Caco-2 (cell line): Measurements from ENCODE around the gene NOL9. TPM values are rescaled to one million over a fixed set of nuclear protein-coding genes. Genes with fewer than 3 reads are reported as not detected.

Experiments
- BruUV-seq: library from RNA; stranded (reverse); fragments of 400-500 nt; replicated peaks from 2 replicates; lab custom pipeline; 2021; lab: Mats Ljungman, UMichigan
- CTCF ChIA-PET: fragments of 300-600 bp; sonication (Branson Sonifier 250); formaldehyde crosslinking; loops from one replicate; lab custom pipeline; 2022; ENCODE audit warnings: antibody characterized with exemption; lab: Charles Lee
- POLR2A ChIA-PET: fragments of 300-600 bp; sonication (Branson Sonifier 250); formaldehyde crosslinking; loops from one replicate; lab custom pipeline; 2022; ENCODE audit warnings: antibody characterized with exemption; lab: Charles Lee
- DNase-seq, 2 experiments: peaks; one replicate each; pipeline versions ENCODE4 v3.0.0 to v3.0.0-alpha.2; 2020 to 2022
- H3K27me3 ChIP-seq: replicated peaks from 2 replicates; pipeline ENCODE4 v1.6.0; 2011; ENCODE audit warnings: low read length; ENCODE audit not compliant: control insufficient read depth, insufficient read depth
- H3K36me3 ChIP-seq: 2 replicates; pipeline ENCODE4 v1.5.1; 2011; ENCODE audit warnings: low read length; ENCODE audit not compliant: control insufficient read depth, insufficient read depth
- H3K4me1 ChIP-seq: fragments of 250-450 bp; sonication (Bioruptor Pico); 2 replicates; pipeline ENCODE4 v1.5.1; 2020; ENCODE audit warnings: mild to moderate bottlenecking
- H3K4me3 ChIP-seq: 2 replicates; pipeline ENCODE4 v1.5.1; 2011; ENCODE audit warnings: low read depth, mild to moderate bottlenecking, control low read depth, low read length
- H3K9me3 ChIP-seq: fragments of 250-450 bp; sonication (Bioruptor Pico); 2 replicates; pipeline ENCODE4 v1.5.1; 2020; ENCODE audit warnings: mild to moderate bottlenecking, moderate library complexity
- H3K27ac Mint-ChIP-seq: one replicate; pipeline ENCODE4 v1.8.0; 2022; ENCODE audit warnings: mixed read lengths; ENCODE audit not compliant: unreplicated experiment
- H3K27me3 Mint-ChIP-seq: one replicate; pipeline ENCODE4 v1.8.0; 2022; ENCODE audit warnings: mixed read lengths; ENCODE audit not compliant: insufficient read depth, unreplicated experiment
- H3K36me3 Mint-ChIP-seq: one replicate; pipeline ENCODE4 v1.8.0; 2022; ENCODE audit warnings: mild to moderate bottlenecking, mixed read lengths; ENCODE audit not compliant: insufficient read depth, unreplicated experiment
- H3K4me1 Mint-ChIP-seq: one replicate; pipeline ENCODE4 v1.8.0; 2022; ENCODE audit warnings: low read depth, mixed read lengths; ENCODE audit not compliant: unreplicated experiment
- H3K4me3 Mint-ChIP-seq: one replicate; pipeline ENCODE4 v1.8.0; 2022; ENCODE audit warnings: mild to moderate bottlenecking, moderate library complexity, mixed read lengths; ENCODE audit not compliant: unreplicated experiment
- H3K9me3 Mint-ChIP-seq: one replicate; pipeline ENCODE4 v1.8.0; 2022; ENCODE audit warnings: mixed read lengths; ENCODE audit not compliant: unreplicated experiment
- intact Hi-C: fragments of 100-400 bp; cut with micrococcal nuclease; formaldehyde crosslinking; loops from one replicate; pipeline ENCODE4 v1.10.0; 2022; ENCODE audit not compliant: unreplicated experiment
- total RNA-seq: library from RNA; stranded (reverse); gene quantifications from 2 replicates; pipeline ENCODE4 v1.2.3, GENCODE V29; 2022
- TF ChIP-seq, protein P1 (sequence below), 2 experiments: fragments of 200-600 bp in 1 of 2; IDR thresholded peaks; 1 replicate in 1 of 2; 2 replicates in 1 of 2; pipeline versions ENCODE4 v1.5.1 to v1.8.0; 2011 to 2022; ENCODE audit warnings: antibody characterized with exemption in 1 of 2, control low read depth in 1 of 2, inconsistent platforms in 1 of 2, low read depth in 1 of 2, low read length in 1 of 2, mild to moderate bottlenecking in 1 of 2, moderate library complexity in 1 of 2; ENCODE audit not compliant: insufficient read depth in 1 of 2, severe bottlenecking in 1 of 2, unreplicated experiment in 1 of 2

Gene NOL9
- total RNA-seq, 1 experiment from 2014 or later, result 33.6 TPM

DNA sequence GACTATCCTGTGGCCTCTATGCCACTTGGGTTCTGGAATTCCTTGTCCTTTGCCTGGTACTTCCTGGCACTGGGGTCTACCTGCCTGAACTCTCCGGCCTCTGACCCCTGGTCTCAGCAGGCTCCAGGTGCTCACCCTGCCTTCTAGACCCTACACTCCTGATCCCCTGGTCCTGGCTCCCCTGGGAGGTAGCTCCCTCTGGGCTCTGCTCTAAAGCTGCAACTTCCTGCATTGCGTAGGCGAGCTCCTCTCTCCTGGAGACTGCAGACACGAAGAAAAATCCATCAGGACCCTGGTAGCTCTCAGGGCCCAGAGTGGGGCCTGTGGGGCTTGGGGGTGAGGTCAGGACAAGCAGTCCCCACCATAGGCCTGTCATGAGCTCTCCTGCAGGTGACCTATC lies 55.0 kb downstream of the NOL9 start:
- CTCF ChIA-PET, result interaction anchor here (1.6 kb wide), 1 partner anchor 24 kb away, joined by 4 read pairs; no protein-coding TSS in a partner anchor
- TF ChIP-seq, protein P1, sequence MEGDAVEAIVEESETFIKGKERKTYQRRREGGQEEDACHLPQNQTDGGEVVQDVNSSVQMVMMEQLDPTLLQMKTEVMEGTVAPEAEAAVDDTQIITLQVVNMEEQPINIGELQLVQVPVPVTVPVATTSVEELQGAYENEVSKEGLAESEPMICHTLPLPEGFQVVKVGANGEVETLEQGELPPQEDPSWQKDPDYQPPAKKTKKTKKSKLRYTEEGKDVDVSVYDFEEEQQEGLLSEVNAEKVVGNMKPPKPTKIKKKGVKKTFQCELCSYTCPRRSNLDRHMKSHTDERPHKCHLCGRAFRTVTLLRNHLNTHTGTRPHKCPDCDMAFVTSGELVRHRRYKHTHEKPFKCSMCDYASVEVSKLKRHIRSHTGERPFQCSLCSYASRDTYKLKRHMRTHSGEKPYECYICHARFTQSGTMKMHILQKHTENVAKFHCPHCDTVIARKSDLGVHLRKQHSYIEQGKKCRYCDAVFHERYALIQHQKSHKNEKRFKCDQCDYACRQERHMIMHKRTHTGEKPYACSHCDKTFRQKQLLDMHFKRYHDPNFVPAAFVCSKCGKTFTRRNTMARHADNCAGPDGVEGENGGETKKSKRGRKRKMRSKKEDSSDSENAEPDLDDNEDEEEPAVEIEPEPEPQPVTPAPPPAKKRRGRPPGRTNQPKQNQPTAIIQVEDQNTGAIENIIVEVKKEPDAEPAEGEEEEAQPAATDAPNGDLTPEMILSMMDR (IDR thresholded peaks at IDR 0.05; ENCODE audit: insufficient read depth in 1 of 2, low read depth in 1 of 2, low read length in 1 of 2, severe bottlenecking in 1 of 2, unreplicated experiment in 1 of 2), result no peak

DNA sequence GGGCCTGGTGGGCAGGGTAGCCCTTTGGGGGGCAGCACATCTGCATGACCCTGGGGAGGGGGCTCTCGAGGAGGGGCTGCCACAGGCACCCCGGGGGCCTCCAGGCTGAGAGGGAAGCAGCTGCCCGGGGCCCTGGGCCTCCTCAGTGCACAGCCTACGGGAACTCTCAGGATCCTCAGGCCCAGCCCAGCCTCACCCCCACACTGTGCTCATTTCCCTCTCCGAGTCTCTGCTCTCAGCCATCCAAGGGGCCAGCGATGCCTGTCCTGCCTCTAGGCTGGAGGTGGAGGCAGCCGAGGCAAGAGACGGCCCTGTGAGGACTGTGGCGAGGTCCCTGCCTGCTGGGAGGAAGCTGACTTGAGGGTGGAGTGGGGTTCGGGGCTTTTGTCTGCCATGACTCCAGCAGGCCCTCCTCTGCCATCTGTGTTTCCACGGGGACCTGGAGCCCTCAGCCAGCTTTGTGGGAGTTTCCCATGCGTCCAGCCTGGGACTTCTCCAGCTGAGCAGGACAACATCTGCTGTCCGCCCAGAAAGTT lies 55.7 kb downstream of the NOL9 start:
- TF ChIP-seq, protein P1 (IDR thresholded peaks at IDR 0.05; ENCODE audit: insufficient read depth in 1 of 2, low read depth in 1 of 2, low read length in 1 of 2, severe bottlenecking in 1 of 2, unreplicated experiment in 1 of 2), result no peak
- ChIA-PET POLR2A (no interaction called here), CTCF (interaction anchor here (1.6 kb wide), 1 partner anchor 25 kb away, joined by 4 read pairs; no protein-coding TSS in a partner anchor)
- H3K27me3 Mint-ChIP-seq, result no peaks in the 10 kb centered on the region
- Histone ChIP-seq H3K9me3 (no peaks in the 10 kb centered on the region), H3K27me3 (no peaks in the 10 kb centered on the region), H3K4me3 (no peak overlapping the region), H3K36me3 (no peaks in the 10 kb centered on the region), H3K4me1 (peaks cover 6% of the 10 kb centered on the region; the same call in 1 of the 2 replicates)
- DNase-seq, result no peak
- no TSS peak for BruUV-seq
- no peaks in the 10 kb centered on the region for H3K4me1 Mint-ChIP-seq
- intact Hi-C loops, result loop anchor here (10.0 kb wide), 1 partner anchor 106 kb away; the partner anchor contains the start of gene KLHL21
- H3K36me3 Mint-ChIP-seq, result no peaks in the 10 kb centered on the region
- peak overlapping the region; percentile 51 for H3K4me3 Mint-ChIP-seq
- no peaks in the 10 kb centered on the region for H3K9me3 Mint-ChIP-seq
- no peak overlapping the region for H3K27ac Mint-ChIP-seq

More for the DNA sequence above, 55.0 kb downstream of the NOL9 start:
- BruUV-seq, result no TSS peak
- Histone ChIP-seq H3K9me3 (no peaks in the 10 kb centered on the region), H3K4me1 (peaks cover 6% of the 10 kb centered on the region; the same call in 1 of the 2 replicates), H3K36me3 (no peaks in the 10 kb centered on the region), H3K4me3 (no peak overlapping the region), H3K27me3 (no peaks in the 10 kb centered on the region)
- Mint-ChIP-seq H3K27me3 (no peaks in the 10 kb centered on the region), H3K9me3 (no peaks in the 10 kb centered on the region), H3K4me3 (peak overlapping the region; percentile 51), H3K4me1 (no peaks in the 10 kb centered on the region), H3K36me3 (no peaks in the 10 kb centered on the region), H3K27ac (no peak overlapping the region)
- intact Hi-C loops, result loop anchor here (10.0 kb wide), 1 partner anchor 106 kb away; the partner anchor contains the start of gene KLHL21
- POLR2A ChIA-PET, result no interaction called here
- DNase-seq, result no peak

DNA sequence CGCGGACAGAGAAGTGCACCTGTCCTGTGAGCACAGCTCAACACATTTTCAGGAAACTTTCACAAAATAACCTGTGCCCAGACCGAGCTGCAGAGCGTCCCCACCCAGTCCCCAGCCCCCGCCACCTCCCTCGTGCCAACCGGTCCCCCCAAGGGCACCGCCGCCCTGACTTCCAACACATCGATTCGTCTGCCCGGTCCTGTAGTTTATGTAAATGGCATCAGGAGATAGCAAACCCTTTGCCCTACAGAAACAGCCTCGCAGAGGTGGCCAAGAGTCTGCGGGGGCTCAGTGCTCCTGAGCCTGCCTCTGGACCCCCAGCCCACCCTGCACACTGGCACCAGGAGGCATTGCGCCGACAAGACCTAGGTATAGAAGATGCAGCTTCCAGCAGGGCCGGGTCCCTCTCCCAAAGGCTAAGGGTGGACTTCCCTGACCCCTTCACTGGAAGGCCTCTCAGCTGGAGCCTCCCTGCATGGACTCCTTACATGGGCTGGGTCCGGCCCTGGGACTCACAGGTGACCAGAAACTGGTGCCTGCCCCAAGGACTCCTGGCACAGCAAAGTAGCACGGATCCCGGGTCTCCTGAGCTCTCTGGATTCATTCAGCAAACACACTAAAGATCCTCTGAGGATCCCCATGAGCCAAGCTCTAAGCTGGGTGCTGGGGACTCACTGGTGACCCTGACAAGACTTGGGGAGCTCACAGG lies 56.3 kb downstream of the NOL9 start:
- Histone ChIP-seq H3K36me3 (no peaks in the 10 kb centered on the region), H3K27me3 (no peaks in the 10 kb centered on the region), H3K4me3 (peak overlapping the region; percentile 75), H3K9me3 (no peaks in the 10 kb centered on the region), H3K4me1 (peaks cover 6% of the 10 kb centered on the region; the same call in 1 of the 2 replicates)
- H3K9me3 Mint-ChIP-seq, result no peaks in the 10 kb centered on the region
- CTCF ChIA-PET, result interaction anchor here (1.6 kb wide), 1 partner anchor 26 kb away, joined by 4 read pairs; no protein-coding TSS in a partner anchor
- peak overlapping the region; percentile 64 for H3K4me3 Mint-ChIP-seq
- no peaks in the 10 kb centered on the region for H3K36me3 Mint-ChIP-seq
- intact Hi-C loops, result loop anchor here (10.0 kb wide), 1 partner anchor 107 kb away; the partner anchor contains the start of gene KLHL21
- H3K4me1 Mint-ChIP-seq, result no peaks in the 10 kb centered on the region
- TF ChIP-seq, protein P1 (IDR thresholded peaks at IDR 0.05; ENCODE audit: insufficient read depth in 1 of 2, low read depth in 1 of 2, low read length in 1 of 2, severe bottlenecking in 1 of 2, unreplicated experiment in 1 of 2), result no peak
- no peak for DNase-seq
- H3K27me3 Mint-ChIP-seq, result no peaks in the 10 kb centered on the region
- POLR2A ChIA-PET, result interaction anchor here (1.0 kb wide), 1 partner anchor 82 kb away, joined by 3 read pairs; the partner anchor contains the start of gene ZBTB48
- no TSS peak for BruUV-seq
- H3K27ac Mint-ChIP-seq, result no peak overlapping the region
